HFFc6 (cell line): ENCODE results near the gene C19orf47. TPM values are rescaled to one million over a fixed set of nuclear protein-coding genes. Genes with fewer than 3 reads are reported as not detected.
A peak's percentile ranks its signal among the peaks of the same experiment; 100 is the strongest.

Source experiments
- DNase-seq: peaks from one replicate; pipeline ENCODE4 v3.0.0-alpha.2; 2018
- H3K27ac Mint-ChIP-seq: 2 replicates; pipeline ENCODE4 v1.8.0; 2020; ENCODE audit warnings: mild to moderate bottlenecking, mixed read lengths
- H3K27me3 Mint-ChIP-seq: 2 replicates; pipeline ENCODE4 v1.8.0; 2021; ENCODE audit warnings: mild to moderate bottlenecking, moderate library complexity, mixed read lengths; ENCODE audit not compliant: insufficient read depth
- H3K36me3 Mint-ChIP-seq: 2 replicates; pipeline ENCODE4 v1.8.0; 2021; ENCODE audit warnings: low read depth, mixed read lengths
- H3K4me1 Mint-ChIP-seq: 2 replicates; pipeline ENCODE4 v1.8.0; 2020; ENCODE audit warnings: low read depth, mixed read lengths
- H3K4me3 Mint-ChIP-seq: 2 replicates; pipeline ENCODE4 v1.8.0; 2020; ENCODE audit warnings: mild to moderate bottlenecking, moderate library complexity, mixed read lengths
- H3K9me3 Mint-ChIP-seq: 2 replicates; pipeline ENCODE4 v1.8.0; 2020; ENCODE audit warnings: mild to moderate bottlenecking, mixed read lengths
- CTCF ChIP-seq: fragments of 200-600 bp; sonication (generic); IDR thresholded peaks from 2 replicates; pipeline ENCODE4 v1.5.0; 2021; ENCODE audit warnings: antibody characterized with exemption, mild to moderate bottlenecking
- total RNA-seq, 6 experiments: library from RNA; stranded (reverse); fragmentation: NEBNext Ultra II Directional; extraction: Animal tissue kit (Norgen Biotek cat#: 25700); gene quantifications; 2 replicates in 1 of 6; 3 replicates in 5 of 6; pipeline ENCODE4 v1.2.3, GENCODE V29; 2021

Gene C19orf47
- total RNA-seq, 6 experiments from 2014 or later = 15.8 to 20.0 (median 18.5) TPM

- DNase-seq = peak; percentile 99
- Mint-ChIP-seq H3K9me3 (no peaks in the 10 kb centered on the region), H3K27me3 (no peaks in the 10 kb centered on the region; the same call in 1 of the 2 replicates), H3K27ac (peak overlapping the region; percentile 100), H3K4me3 (peak overlapping the region; percentile 90), H3K36me3 (no peaks in the 10 kb centered on the region), H3K4me1 (peaks cover 39% of the 10 kb centered on the region)
- TF ChIP-seq CTCF = peak; percentile 34; the same call in 1 of the 2 replicates
Observed at GRCh38 chr19:40285353-40286234, 62.6 kb downstream of the C19orf47 start.

GRCh38 chr19:40284501-40285352 is 63.5 kb downstream of the C19orf47 start, which contains the start of gene AKT2:
AKT2 (minus strand) TSS chr19:40285345; CDS start chr19:40265267, 20,078 bp downstream.
- peak; percentile 60 for TF ChIP-seq CTCF
- DNase-seq = no peak
- no peaks in the 10 kb centered on the region; the same call in 1 of the 2 replicates for H3K27me3 Mint-ChIP-seq
- peak within 1 kb of the TSS; percentile 100 for H3K27ac Mint-ChIP-seq
- H3K4me1 Mint-ChIP-seq = peaks cover 42% of the 10 kb centered on the region
- H3K36me3 Mint-ChIP-seq = no peaks in the 10 kb centered on the region
- H3K4me3 Mint-ChIP-seq = peak within 1 kb of the TSS; percentile 93
- H3K9me3 Mint-ChIP-seq = no peaks in the 10 kb centered on the region

GRCh38 chr19:40284251-40284500 is 64.0 kb downstream of the C19orf47 start:
- Mint-ChIP-seq H3K27me3 (no peaks in the 10 kb centered on the region; the same call in 1 of the 2 replicates), H3K4me1 (peaks cover 42% of the 10 kb centered on the region), H3K4me3 (peak overlapping the region; percentile 93), H3K9me3 (no peaks in the 10 kb centered on the region), H3K27ac (peak overlapping the region; percentile 88), H3K36me3 (no peaks in the 10 kb centered on the region)
- no peak for TF ChIP-seq CTCF
- DNase-seq = no peak

- TF ChIP-seq CTCF = no peak
- Mint-ChIP-seq H3K4me1 (peaks cover 42% of the 10 kb centered on the region), H3K4me3 (peak overlapping the region; percentile 93), H3K9me3 (no peaks in the 10 kb centered on the region), H3K27me3 (no peaks in the 10 kb centered on the region; the same call in 1 of the 2 replicates), H3K36me3 (no peaks in the 10 kb centered on the region), H3K27ac (peak overlapping the region; percentile 88)
- no peak for DNase-seq
Observed at GRCh38 chr19:40283414-40284250, 64.6 kb downstream of the C19orf47 start.

DNA sequence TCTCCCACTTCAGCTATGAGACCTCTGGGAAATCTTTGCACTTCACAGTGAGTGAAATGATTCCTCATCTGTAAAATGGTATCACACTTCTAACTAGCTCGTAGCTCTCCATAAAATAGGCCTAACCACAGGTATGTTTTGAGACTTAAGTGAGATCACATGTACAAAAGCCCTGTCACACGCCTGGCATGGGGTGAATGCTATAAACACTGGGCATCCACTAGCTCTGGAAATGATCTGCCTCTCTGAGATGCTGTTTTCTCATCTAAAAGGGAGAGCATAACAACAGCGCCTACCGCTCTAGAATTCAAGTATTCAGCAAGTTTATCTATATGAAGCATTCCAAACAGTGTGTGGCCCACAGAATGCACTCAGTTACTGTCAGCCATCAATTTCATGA is 65.3 kb downstream of the C19orf47 start:
- Mint-ChIP-seq H3K36me3 (no peaks in the 10 kb centered on the region), H3K4me1 (peaks cover 47% of the 10 kb centered on the region), H3K9me3 (no peaks in the 10 kb centered on the region), H3K27ac (peak overlapping the region; percentile 66), H3K4me3 (peak overlapping the region; percentile 93), H3K27me3 (no peaks in the 10 kb centered on the region; the same call in 1 of the 2 replicates)
- peak; percentile 60 for DNase-seq
- no peak for TF ChIP-seq CTCF
